ENCODE measurements around the gene KRT83.

DNA sequence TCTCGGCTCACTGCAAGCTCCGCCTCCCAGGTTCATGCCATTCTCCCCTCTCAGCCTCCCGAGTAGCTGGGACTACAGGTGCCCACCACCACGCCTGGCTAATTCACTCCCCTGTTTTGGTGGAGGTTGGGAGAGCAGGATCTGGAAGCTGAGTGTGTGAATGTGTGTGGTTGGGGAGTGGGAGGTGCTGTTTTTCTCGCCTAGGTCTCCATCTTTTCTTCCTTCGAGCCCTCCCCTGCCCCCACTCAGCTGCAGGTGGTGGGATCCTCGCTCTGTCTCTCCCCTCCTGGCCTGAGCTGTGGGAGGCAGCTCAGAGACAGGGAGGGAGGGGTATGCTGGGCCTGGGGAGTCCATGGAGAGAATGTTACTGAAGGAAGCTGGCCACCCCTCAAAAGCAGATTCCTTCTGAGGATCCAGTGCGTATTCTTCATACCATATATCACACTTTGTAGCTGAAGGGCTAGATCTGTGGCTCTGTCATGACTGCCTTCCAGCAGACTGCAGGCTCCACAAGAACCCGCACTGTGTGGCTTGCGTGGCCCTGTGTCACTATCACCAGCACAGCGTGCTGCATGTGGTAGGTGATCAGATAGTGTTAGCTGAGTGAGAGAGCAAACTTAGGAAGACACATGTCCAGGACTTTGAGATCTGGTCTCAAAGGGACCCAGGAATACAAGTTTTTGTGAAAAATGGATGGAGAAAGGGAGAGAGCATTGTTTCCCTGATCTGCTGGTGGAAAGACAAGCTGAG is 2.8 kb downstream of the KRT83 start:
- TF ChIP-seq CTCF (IDR thresholded peaks at IDR 0.05; ENCODE audit: low read depth, low read length) (no peak), EZH2phosphoT487 (IDR thresholded peaks at IDR 0.05; ENCODE audit: low read depth) (no peak)
